Motor neuron (in vitro differentiated cells): ENCODE data around the gene PIAS4. TPM values are rescaled to one million over a fixed set of nuclear protein-coding genes. Genes with fewer than 3 reads are reported as not detected.

Source experiments
- ATAC-seq, 8 experiments: fragments of 200-7000 bp; cut with Tn5 transposase; replicated peaks in 6 of 8; 2 replicates each; pipeline ENCODE4 v1.8.0; 2021; ENCODE audit warnings: mild to moderate bottlenecking in 8 of 8, moderate library complexity in 8 of 8
- H3K27ac ChIP-seq, 2 donors: fragments of 250-450 bp; sonication (Bioruptor Pico); 2 replicates each; pipeline ENCODE4 v1.9.0; 2021; ENCODE audit warnings: antibody characterized with exemption in 2 of 2, mild to moderate bottlenecking in 2 of 2, moderate library complexity in 1 of 2
- H3K4me1 ChIP-seq, 2 donors: fragments of 250-450 bp; sonication (Bioruptor Pico); replicated peaks in 1 of 2; 2 replicates each; pipeline ENCODE4 v1.6.1; 2021; ENCODE audit warnings: antibody characterized with exemption in 2 of 2, mild to moderate bottlenecking in 2 of 2, moderate library complexity in 1 of 2
- H3K4me3 ChIP-seq, 5 donors: fragments of 250-450 bp; sonication (Bioruptor Pico); 2 replicates each; pipeline ENCODE4 v1.9.0; 2021; ENCODE audit warnings: antibody characterized with exemption in 5 of 5, mild to moderate bottlenecking in 5 of 5, moderate library complexity in 4 of 5
- WGBS, 10 experiments: fragments of 450-650 bp; shearing (Covaris generic); methylation state at CpG; one replicate each; pipeline ENCODE4 v1.0.0; 2022; 5-methylcytosine and 5-hydroxymethylcytosine counted together
- in situ Hi-C, 9 experiments: fragments of 400-800 bp; cut with MboI; loops; one replicate each; pipeline ENCODE4 v1.15.0; 2021; ENCODE audit warnings: low sequenced_read_pairs in 9 of 9, low pct_unique_long_range_greater_than_20kb in 2 of 9; ENCODE audit not compliant: unreplicated experiment in 9 of 9
- total RNA-seq, 8 experiments: library from RNA; unstranded; fragments of 300-600 nt; gene quantifications; 2 replicates each; pipeline versions ENCODE4 v1.2.3 to v1.2.4, GENCODE V29; 2022

Gene PIAS4
- total RNA-seq, 8 experiments from 2014 or later: 11.6 to 31.8 (median 22.6) TPM

- peak in 3 of 8 experiments; percentile 0 to 4 (median 3) for ATAC-seq
- no CpG with 5 or more reads among the region's 31 CpGs for WGBS, 10 experiments
- peaks cover 9 to 15% of the 10 kb centered on the region in 2 donors for H3K4me1 ChIP-seq
- peak overlapping the region; percentile 78 to 88 for H3K27ac ChIP-seq
- peak overlapping the region; percentile 87 to 100 (median 98) for H3K4me3 ChIP-seq
- in situ Hi-C loops: no loop called here
Measured at GRCh38 chr19:4066176-4066606, 58.7 kb downstream of the PIAS4 start.

- peak; percentile 12 to 63 (median 48) for ATAC-seq
- Histone ChIP-seq H3K27ac (peak within 1 kb of the TSS; percentile 78 to 88), H3K4me1 (peaks cover 9 to 15% of the 10 kb centered on the region in 2 donors), H3K4me3 (peak within 1 kb of the TSS; percentile 87 to 100 (median 98))
- in situ Hi-C loops: no loop called here
- WGBS, 10 experiments: no CpG with 5 or more reads among the region's 85 CpGs
Measured at GRCh38 chr19:4066682-4067395, 59.3 kb downstream of the PIAS4 start, which contains the start of gene ZBTB7A. Gene ZBTB7A (minus strand): TSS chr19:4066899. CDS start chr19:4055232, 11,667 bp downstream.

GRCh38 chr19:4067396-4068046 lies 60.0 kb downstream of the PIAS4 start:
- in situ Hi-C loops: no loop called here
- peak overlapping the region in 1 of 2 donors; percentile 88 for H3K27ac ChIP-seq
- H3K4me1 ChIP-seq: peaks cover 9 to 15% of the 10 kb centered on the region in 2 donors
- H3K4me3 ChIP-seq: peak overlapping the region; percentile 87 to 100 (median 98)
- peak in 2 of 8 experiments; percentile 0 for ATAC-seq
- no CpG with 5 or more reads among the region's 58 CpGs for WGBS, 10 experiments

DNA sequence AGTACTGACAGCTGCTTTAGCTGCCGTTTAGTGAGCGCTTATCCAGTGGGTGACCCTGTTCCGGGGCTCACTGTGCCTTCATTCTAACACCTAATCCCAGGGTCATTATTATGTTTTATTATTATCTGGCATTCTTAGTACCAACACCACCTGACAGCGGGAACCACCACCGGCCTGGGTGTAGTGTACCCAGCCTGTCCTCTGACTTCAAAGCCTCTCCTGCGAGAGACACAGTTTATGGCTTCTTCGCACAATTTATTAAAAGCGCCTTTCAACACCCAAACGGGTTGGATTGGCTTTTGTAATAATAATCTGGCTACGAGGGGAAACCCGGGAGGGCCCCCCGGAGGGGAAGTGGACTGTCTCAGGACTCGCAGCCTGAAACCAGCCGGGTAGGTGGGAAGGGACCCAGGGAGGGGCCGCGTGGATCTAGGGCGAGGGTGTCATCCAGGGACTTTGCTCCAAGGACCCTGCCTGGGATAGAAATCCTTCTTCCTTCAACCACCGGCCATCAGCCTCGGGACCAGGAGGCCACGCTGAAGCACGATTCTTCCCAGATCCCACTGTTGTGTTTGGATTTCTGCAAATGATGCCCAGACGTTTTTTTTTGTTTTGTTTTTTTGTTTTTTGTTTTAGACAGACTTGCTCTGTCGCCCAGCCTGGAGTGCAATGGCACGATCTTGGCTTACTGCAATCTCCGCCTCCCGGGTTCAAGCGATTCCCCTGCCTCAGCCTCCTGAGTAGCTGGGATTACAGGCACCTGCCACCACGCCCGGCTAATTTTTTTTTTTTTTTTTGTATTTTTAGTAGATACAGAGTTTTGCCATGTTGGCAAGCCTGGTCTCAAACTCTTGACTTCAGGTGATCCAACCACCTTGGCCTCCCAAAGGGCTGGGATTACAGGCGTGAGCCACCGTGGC lies 60.8 kb downstream of the PIAS4 start:
- H3K27ac ChIP-seq: no peak overlapping the region
- peaks cover 9 to 15% of the 10 kb centered on the region in 2 donors for H3K4me1 ChIP-seq
- no peak for ATAC-seq
- 6 to 48% (median 19%) methylated on average over 4 to 20 of the region's 31 CpGs; no CpG with 5 or more reads in 1 of the 10 experiments for WGBS, 10 experiments
- H3K4me3 ChIP-seq: peak overlapping the region; percentile 87 to 100 (median 98)
- in situ Hi-C loops: no loop called here

GRCh38 chr19:4069331-4069959 lies 61.9 kb downstream of the PIAS4 start:
- ATAC-seq: no peak
- 40 to 83% (median 53%) methylated on average over 1 to 7 of the region's 12 CpGs; no CpG with 5 or more reads in 1 of the 10 experiments for WGBS, 10 experiments
- in situ Hi-C loops: no loop called here

DNA sequence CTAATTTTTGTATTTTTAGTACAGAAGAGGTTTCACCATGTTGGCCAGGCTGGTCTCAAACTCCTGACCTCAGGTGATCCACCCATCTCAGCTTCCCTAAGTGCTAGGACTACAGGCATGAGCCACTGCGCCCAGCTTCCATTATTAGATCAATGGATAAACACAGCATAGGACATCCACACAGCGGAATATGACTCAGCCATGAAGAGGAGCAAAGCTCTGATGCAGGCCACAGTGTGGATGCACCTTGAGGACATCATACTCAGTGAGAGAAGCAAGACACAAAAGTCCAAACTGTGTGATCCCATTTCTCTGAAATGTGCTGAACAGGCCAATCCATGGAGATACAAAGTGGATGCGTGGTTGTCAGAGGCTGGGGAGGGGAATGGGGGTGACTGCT lies 64.1 kb downstream of the PIAS4 start:
- 80 to 100% (median 100%) methylated on average over 1 to 2 of the region's 3 CpGs; no CpG with 5 or more reads in 4 of the 10 experiments for WGBS, 10 experiments
- H3K4me3 ChIP-seq: no peak overlapping the region
- H3K27ac ChIP-seq: no peak overlapping the region
- in situ Hi-C loops: no loop called here
- peaks cover 5% of the 10 kb centered on the region in 2 donors for H3K4me1 ChIP-seq
- no peak for ATAC-seq

More at GRCh38 chr19:4069331-4069959, 61.9 kb downstream of the PIAS4 start:
- no peak overlapping the region for H3K27ac ChIP-seq
- peaks cover 5 to 6% of the 10 kb centered on the region in 2 donors for H3K4me1 ChIP-seq
- no peak overlapping the region for H3K4me3 ChIP-seq

DNA sequence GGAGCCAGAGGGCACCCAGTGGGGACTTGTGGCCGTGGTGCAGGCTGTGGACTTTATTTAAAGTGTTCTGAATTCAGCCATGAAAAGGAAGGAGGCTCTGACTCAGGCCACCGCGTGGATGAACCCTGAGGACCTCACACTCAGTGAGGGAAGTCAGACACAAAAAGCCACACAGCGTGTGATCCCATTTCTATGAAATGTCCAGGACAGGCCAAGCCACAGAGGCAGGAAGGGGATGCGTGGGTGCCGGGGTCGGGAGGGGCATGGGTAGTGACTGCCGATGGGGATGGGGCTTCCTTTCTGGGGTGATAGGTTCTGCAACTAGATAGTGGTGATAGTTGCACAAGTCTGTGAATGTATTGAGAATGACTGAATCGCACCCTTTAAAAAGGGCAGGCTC lies 67.8 kb downstream of the PIAS4 start:
- in situ Hi-C loops: no loop called here

DNA sequence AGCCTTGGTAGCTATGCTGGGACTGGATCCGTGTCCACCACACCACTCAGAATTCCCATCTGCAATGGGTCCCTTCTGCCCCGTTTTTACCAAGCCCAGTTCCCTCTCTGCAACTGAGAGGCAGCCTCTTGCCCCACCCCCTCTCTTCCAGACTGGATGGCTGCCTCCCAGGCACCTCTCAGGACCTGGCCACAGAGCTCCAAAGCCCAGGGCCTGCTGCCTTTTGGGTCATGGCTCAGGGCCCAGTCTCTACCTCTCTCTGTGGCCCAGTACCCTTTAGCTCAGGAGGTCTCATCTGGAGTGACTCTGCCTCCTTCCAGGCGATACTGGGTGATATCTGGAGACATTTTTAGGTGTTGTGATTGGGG lies 69.5 kb downstream of the PIAS4 start:
- H3K4me3 ChIP-seq: no peak overlapping the region
- in situ Hi-C loops: no loop called here
- WGBS, 10 experiments: 60 to 83% methylated on average over 1 of the region's 3 CpGs; no CpG with 5 or more reads in 8 of the 10 experiments
- H3K4me1 ChIP-seq: peaks cover 0 to 3% of the 10 kb centered on the region in 2 donors
- peak in 1 of 8 experiments; percentile 12 for ATAC-seq
- no peak overlapping the region for H3K27ac ChIP-seq

More for the DNA sequence above, 67.8 kb downstream of the PIAS4 start:
- H3K4me1 ChIP-seq: peaks cover 0 to 3% of the 10 kb centered on the region in 2 donors
- H3K4me3 ChIP-seq: no peak overlapping the region
- WGBS, 10 experiments: 100% methylated on average over 1 of the region's 9 CpGs; no CpG with 5 or more reads in 9 of the 10 experiments
- H3K27ac ChIP-seq: no peak overlapping the region
- ATAC-seq: no peak

DNA sequence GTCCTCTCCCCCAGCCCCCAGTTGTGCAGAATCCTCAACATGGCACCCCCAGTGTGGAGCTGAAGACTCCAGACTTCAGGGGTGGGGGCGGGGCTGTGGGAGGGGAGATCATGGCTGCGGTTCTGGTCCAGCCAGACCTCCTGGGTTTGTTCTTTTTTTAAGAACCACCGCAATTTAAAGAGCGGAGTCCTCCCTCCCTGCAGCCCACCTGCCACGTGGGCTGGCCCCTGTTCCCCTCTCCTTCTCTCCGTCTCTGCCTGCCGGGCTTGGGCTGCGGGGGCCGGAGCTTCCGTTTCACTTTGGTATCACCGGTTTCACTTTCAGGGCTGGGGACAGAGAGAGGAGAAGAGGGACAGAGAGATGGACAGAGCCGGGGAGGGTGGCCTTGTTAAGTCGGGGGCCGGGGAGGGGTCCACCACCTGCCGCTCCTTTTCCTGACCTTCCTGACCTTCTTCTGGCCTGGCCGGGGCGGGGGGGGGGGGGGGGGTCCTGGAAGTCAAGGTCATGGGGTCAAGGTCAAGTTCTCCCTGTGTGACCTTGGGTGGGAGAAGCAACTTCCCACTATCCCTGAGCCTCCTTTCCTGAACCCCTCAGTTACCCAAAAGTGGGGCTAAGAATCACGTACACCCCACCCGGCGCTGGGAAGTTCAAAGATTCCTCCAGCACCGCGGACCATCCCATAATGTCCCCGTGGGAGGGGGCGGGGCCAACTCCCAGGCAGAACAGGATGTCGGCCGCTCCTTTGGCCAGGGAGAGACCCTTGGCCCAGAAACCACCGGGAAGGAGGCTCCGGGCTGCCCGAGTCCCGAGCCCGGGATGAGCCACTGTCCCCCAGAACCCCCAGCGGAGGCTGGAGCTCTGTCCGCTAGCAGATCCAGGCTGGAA lies 70.5 kb downstream of the PIAS4 start:
- Histone ChIP-seq H3K4me3 (no peak overlapping the region), H3K4me1 (peaks cover 0 to 3% of the 10 kb centered on the region in 2 donors), H3K27ac (no peak overlapping the region)
- in situ Hi-C loops: no loop called here
- peak in 7 of 8 experiments; percentile 18 to 86 (median 43) for ATAC-seq
- WGBS, 10 experiments: 10 to 80% (median 48%) methylated on average over 2 to 6 of the region's 33 CpGs; no CpG with 5 or more reads in 7 of the 10 experiments

DNA sequence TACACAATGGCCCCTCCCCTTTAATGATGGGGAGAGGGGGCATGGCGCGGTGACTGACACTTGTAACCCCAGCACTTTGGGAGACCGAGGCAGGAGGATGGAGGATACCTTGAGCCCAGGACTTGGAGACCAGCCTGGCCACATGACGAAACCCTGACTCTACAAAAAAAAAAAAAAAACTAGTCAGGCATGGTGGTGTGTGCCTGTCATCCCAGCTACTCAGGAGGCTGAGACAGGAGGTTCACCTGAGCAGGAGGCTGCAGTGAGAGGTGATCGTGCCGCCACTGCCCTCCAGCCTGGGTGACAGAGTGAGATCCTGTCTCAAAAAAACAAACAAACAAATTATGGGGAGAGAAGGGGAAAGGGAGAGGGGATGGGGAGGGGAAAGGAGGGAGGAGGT lies 72.9 kb downstream of the PIAS4 start:
- Histone ChIP-seq H3K4me1 (peaks cover 0 to 3% of the 10 kb centered on the region in 2 donors), H3K4me3 (no peak overlapping the region), H3K27ac (no peak overlapping the region)
- 20 to 100% (median 50%) methylated on average over 1 to 3 of the region's 6 CpGs; no CpG with 5 or more reads in 5 of the 10 experiments for WGBS, 10 experiments
- in situ Hi-C loops: no loop called here
- ATAC-seq: no peak

- Histone ChIP-seq H3K4me1 (peaks cover 0 to 3% of the 10 kb centered on the region in 2 donors), H3K27ac (no peak overlapping the region), H3K4me3 (no peak overlapping the region)
- WGBS, 10 experiments: 0% methylated on average over 1 of the region's 2 CpGs; no CpG with 5 or more reads in 9 of the 10 experiments
- in situ Hi-C loops: no loop called here
- no peak for ATAC-seq
Measured at GRCh38 chr19:4081441-4082129, 74.0 kb downstream of the PIAS4 start.
